ENCODE measurements around the gene SH3RF3. TPM values are rescaled to one million over a fixed set of nuclear protein-coding genes. Genes with fewer than 3 reads are reported as not detected.

Gene SH3RF3
- total RNA-seq, 1 donor from 2014 or later: 1.7 TPM

DNA sequence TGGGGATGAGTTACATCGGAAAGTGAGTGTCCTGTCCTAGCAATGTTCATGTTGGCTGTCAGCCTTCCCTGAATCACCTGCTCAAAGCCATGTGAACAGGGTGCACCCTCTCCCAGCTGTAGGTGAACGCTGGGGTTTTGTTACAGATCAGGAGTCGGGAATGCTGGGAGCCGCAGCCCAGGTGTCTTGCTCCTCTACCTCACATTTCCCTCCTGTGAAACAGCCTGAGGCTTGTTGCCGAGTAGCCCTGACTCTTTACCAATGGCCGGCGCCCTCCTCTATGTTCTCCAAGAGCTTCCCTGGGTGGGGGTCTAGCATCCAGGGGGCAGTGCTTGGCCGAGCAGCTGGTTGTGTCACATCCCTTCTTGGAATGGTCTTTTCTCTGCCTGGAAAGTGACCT lies 164.7 kb downstream of the SH3RF3 start:
- Mint-ChIP-seq H3K27me3 (ENCODE audit: unreplicated experiment) (peaks cover 4% of the 10 kb centered on the region), H3K4me1 (ENCODE audit: low read depth, unreplicated experiment) (peaks cover 5% of the 10 kb centered on the region), H3K27ac (ENCODE audit: unreplicated experiment) (no peak overlapping the region), H3K36me3 (ENCODE audit: unreplicated experiment) (no peaks in the 10 kb centered on the region), H3K9me3 (ENCODE audit: unreplicated experiment) (peaks cover 3% of the 10 kb centered on the region), H3K4me3 (ENCODE audit: unreplicated experiment) (no peak overlapping the region)
- TF ChIP-seq, protein P1, sequence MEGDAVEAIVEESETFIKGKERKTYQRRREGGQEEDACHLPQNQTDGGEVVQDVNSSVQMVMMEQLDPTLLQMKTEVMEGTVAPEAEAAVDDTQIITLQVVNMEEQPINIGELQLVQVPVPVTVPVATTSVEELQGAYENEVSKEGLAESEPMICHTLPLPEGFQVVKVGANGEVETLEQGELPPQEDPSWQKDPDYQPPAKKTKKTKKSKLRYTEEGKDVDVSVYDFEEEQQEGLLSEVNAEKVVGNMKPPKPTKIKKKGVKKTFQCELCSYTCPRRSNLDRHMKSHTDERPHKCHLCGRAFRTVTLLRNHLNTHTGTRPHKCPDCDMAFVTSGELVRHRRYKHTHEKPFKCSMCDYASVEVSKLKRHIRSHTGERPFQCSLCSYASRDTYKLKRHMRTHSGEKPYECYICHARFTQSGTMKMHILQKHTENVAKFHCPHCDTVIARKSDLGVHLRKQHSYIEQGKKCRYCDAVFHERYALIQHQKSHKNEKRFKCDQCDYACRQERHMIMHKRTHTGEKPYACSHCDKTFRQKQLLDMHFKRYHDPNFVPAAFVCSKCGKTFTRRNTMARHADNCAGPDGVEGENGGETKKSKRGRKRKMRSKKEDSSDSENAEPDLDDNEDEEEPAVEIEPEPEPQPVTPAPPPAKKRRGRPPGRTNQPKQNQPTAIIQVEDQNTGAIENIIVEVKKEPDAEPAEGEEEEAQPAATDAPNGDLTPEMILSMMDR (IDR thresholded peaks at IDR 0.05; ENCODE audit: partially characterized antibody, unreplicated experiment): no peak
- no peak for DNase-seq

DNA sequence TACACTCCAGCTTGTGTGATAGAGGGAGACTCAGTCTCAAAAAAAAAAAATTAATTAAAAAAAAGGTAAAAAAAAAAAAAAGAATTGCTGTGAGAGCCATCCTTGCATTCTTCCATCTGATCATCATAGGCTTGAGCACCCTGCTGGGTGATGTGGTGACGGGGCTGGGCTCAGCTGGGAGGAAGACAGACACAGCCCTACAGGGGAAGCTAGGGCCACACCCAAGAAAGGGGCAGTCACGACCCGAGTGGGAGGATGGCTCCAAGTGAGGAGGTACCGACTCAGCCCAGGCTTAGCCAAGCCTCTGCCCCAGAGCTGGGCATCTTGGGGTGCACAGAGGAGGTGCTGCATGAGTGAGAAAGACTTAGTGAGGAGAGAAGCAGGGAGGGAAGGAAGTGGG lies 165.5 kb downstream of the SH3RF3 start:
- Mint-ChIP-seq H3K4me1 (ENCODE audit: low read depth, unreplicated experiment) (peaks cover 9% of the 10 kb centered on the region), H3K36me3 (ENCODE audit: unreplicated experiment) (no peaks in the 10 kb centered on the region), H3K9me3 (ENCODE audit: unreplicated experiment) (peaks cover 3% of the 10 kb centered on the region), H3K27ac (ENCODE audit: unreplicated experiment) (no peak overlapping the region), H3K4me3 (ENCODE audit: unreplicated experiment) (no peak overlapping the region), H3K27me3 (ENCODE audit: unreplicated experiment) (peaks cover 4% of the 10 kb centered on the region)
- TF ChIP-seq, protein P1 (IDR thresholded peaks at IDR 0.05; ENCODE audit: partially characterized antibody, unreplicated experiment): no peak
- no peak for DNase-seq

DNA sequence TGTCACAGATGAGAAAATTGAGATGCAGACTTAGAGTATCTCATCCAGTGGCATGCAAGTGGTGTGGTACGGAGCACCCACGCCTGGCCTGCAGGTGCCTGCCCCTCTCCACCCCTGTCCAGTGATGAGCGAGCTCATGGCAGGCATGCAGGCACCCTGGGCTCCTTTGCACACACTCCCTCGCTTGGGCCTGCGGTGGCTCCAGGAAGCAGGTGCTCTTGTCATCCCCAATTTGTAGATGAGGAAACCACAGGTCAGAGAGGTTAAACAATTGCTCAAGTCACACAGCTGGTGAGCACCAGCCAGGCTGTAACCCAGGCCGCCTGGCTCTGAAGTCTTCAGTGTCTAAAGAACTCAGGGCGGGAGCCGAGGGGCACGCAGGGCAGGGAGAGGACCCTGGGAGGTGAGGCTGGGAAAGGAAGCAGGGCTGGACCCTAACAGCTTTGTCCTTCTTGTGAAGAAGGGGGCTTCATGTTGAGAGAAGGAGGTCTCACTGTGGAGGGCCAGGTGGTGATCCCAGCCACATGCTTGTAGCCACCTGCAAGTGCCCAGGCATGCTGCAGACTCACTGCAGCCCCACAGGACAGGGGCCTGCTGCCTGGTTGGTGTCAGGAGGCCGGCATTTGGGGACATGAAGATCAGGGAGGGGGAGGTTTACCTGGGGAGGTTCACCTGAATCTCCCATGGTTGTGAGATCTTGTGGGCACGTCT lies 166.2 kb downstream of the SH3RF3 start:
- Mint-ChIP-seq H3K36me3 (ENCODE audit: unreplicated experiment) (no peaks in the 10 kb centered on the region), H3K27me3 (ENCODE audit: unreplicated experiment) (peaks cover 4% of the 10 kb centered on the region), H3K9me3 (ENCODE audit: unreplicated experiment) (peaks cover 3% of the 10 kb centered on the region), H3K4me3 (ENCODE audit: unreplicated experiment) (no peak overlapping the region), H3K4me1 (ENCODE audit: low read depth, unreplicated experiment) (peaks cover 14% of the 10 kb centered on the region), H3K27ac (ENCODE audit: unreplicated experiment) (no peak overlapping the region)
- TF ChIP-seq, protein P1 (IDR thresholded peaks at IDR 0.05; ENCODE audit: partially characterized antibody, unreplicated experiment): no peak
- DNase-seq: no peak

DNA sequence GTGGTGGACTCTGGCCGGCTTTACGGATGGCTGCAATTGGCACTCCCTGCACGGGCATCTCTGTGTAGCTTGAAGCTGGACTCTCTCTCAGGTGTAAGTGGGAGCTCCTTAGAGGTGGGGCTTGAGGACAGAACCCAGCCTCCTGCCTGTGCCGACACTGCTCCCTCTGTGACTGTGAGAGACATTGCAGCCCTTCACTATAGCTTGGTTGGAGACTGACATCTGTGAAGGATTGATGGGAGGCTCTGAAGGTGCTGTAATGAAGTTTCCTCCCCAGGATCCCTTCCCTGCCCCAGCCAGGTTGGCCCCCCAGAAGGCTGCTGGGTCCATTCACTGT lies 166.7 kb downstream of the SH3RF3 start:
- TF ChIP-seq, protein P1 (IDR thresholded peaks at IDR 0.05; ENCODE audit: partially characterized antibody, unreplicated experiment): no peak
- H3K4me3 Mint-ChIP-seq (ENCODE audit: unreplicated experiment): no peak overlapping the region
- peaks cover 4% of the 10 kb centered on the region for H3K27me3 Mint-ChIP-seq (ENCODE audit: unreplicated experiment)
- peaks cover 3% of the 10 kb centered on the region for H3K9me3 Mint-ChIP-seq (ENCODE audit: unreplicated experiment)
- H3K4me1 Mint-ChIP-seq (ENCODE audit: low read depth, unreplicated experiment): peaks cover 14% of the 10 kb centered on the region
- no peak for DNase-seq
- H3K36me3 Mint-ChIP-seq (ENCODE audit: unreplicated experiment): no peaks in the 10 kb centered on the region
- no peak overlapping the region for H3K27ac Mint-ChIP-seq (ENCODE audit: unreplicated experiment)

DNA sequence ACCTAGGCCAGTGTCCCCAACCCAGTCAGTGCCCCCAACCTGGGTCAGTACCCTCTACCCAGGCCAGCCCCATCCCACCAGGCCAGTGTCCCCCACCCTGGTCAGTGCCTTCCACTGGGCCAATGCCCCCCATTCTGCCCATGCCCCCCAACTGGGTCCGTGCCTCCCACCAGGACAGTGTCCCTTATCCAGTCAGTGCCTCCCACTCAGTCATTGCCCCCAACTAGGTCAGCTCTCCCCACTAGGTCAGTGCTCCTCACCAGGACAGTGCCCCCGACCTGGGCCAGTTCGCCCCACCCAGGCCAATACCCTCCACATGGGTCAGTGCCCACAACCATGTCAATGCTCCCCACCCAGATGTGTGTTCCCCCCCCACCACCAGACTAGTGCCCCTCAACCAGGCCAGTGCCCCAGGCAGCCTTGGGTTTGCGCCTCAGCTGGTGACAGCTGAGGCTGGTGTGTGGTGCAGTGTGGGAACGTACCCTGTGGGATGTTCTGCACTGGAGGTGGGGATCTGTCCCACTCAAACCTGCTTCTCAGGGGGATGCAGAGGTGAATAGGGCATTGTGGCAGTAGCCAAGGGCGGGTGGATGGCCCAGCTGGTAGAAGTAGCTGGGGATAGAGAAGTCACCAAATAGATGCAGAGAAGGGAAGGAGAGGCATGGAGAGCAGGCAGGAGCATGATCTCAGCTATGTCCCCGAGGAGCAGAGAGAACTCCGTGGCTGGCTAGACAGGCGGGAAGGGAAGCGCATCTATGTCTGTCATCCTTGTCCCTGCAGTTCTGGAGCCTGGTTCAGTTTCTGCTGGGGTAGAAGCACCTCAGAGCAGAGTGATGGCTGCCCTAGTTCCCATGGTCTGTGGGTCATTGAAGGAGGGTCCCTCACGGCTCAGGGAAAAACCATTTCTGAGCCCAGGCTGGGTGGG lies 168.8 kb downstream of the SH3RF3 start:
- Mint-ChIP-seq H3K36me3 (ENCODE audit: unreplicated experiment) (no peaks in the 10 kb centered on the region), H3K9me3 (ENCODE audit: unreplicated experiment) (peaks cover 3% of the 10 kb centered on the region), H3K4me3 (ENCODE audit: unreplicated experiment) (no peak overlapping the region), H3K4me1 (ENCODE audit: low read depth, unreplicated experiment) (peaks cover 14% of the 10 kb centered on the region), H3K27me3 (ENCODE audit: unreplicated experiment) (peaks cover 4% of the 10 kb centered on the region), H3K27ac (ENCODE audit: unreplicated experiment) (no peak overlapping the region)
- DNase-seq: no peak
- TF ChIP-seq, protein P1 (IDR thresholded peaks at IDR 0.05; ENCODE audit: partially characterized antibody, unreplicated experiment): no peak

All from glutamatergic neuron (in vitro differentiated cells).